GM23338 (cell line): Measurements from ENCODE around the gene CA4. TPM values are rescaled to one million over a fixed set of nuclear protein-coding genes. Genes with fewer than 3 reads are reported as not detected.

Experiments
- ATAC-seq: fragments of 200-7000 bp; cut with Tn5 transposase; 3 replicates; pipeline ENCODE4 v1.9.1; 2020
- DNase-seq: peaks from one replicate; pipeline ENCODE4 v3.0.0-alpha.2; 2015; ENCODE audit warnings: low spot score
- H2AFZ ChIP-seq: fragments of 200-600 bp; sonication (generic); 2 replicates; pipeline ENCODE4 v1.8.0; 2016; ENCODE audit warnings: antibody characterized with exemption, mild to moderate bottlenecking, moderate library complexity
- H3F3A ChIP-seq: fragments of 200-600 bp; sonication (generic); replicated peaks from 2 replicates; pipeline ENCODE4 v1.8.0; 2017; ENCODE audit warnings: antibody characterized with exemption, mixed run types, low read depth
- H3K27ac ChIP-seq: fragments of 200-600 bp; sonication (generic); 2 replicates; pipeline ENCODE4 v1.6.1; 2016; ENCODE audit warnings: low read depth
- H3K27me3 ChIP-seq: fragments of 200-600 bp; sonication (generic); 2 replicates; pipeline ENCODE4 v1.8.0; 2016; ENCODE audit warnings: mild to moderate bottlenecking, mixed run types, moderate library complexity; ENCODE audit not compliant: insufficient read depth
- H3K36me3 ChIP-seq: fragments of 200-600 bp; sonication (generic); 2 replicates; pipeline ENCODE4 v1.8.0; 2016; ENCODE audit warnings: mild to moderate bottlenecking; ENCODE audit not compliant: insufficient read depth
- H3K4me1 ChIP-seq: fragments of 200-600 bp; sonication (generic); 2 replicates; pipeline ENCODE4 v1.8.0; 2016; ENCODE audit warnings: mild to moderate bottlenecking, moderate library complexity; ENCODE audit not compliant: insufficient read depth
- H3K4me2 ChIP-seq: fragments of 200-600 bp; sonication (generic); 2 replicates; pipeline ENCODE4 v1.7.1; 2017; ENCODE audit warnings: mixed run types
- H3K4me3 ChIP-seq: fragments of 200-600 bp; sonication (generic); 2 replicates; pipeline ENCODE4 v1.6.1; 2016; ENCODE audit warnings: mixed run types
- H3K79me2 ChIP-seq: fragments of 200-600 bp; sonication (generic); replicated peaks from 2 replicates; pipeline ENCODE4 v1.8.0; 2017; ENCODE audit warnings: mild to moderate bottlenecking; ENCODE audit not compliant: insufficient read depth
- H3K9me2 ChIP-seq: fragments of 200-600 bp; sonication (generic); 2 replicates; pipeline ENCODE4 v1.8.0; 2017; ENCODE audit not compliant: insufficient read depth
- H4K20me1 ChIP-seq: fragments of 200-600 bp; sonication (generic); replicated peaks from 2 replicates; pipeline ENCODE4 v1.8.0; 2017; ENCODE audit warnings: mild to moderate bottlenecking; ENCODE audit not compliant: insufficient read depth
- H3K27ac Mint-ChIP-seq: 2 replicates; pipeline ENCODE4 v1.8.0; 2020; ENCODE audit warnings: inconsistent platforms, mild to moderate bottlenecking, moderate library complexity, mixed read lengths
- H3K27me3 Mint-ChIP-seq: 3 replicates; pipeline ENCODE4 v1.8.0; 2022; ENCODE audit warnings: low read depth, mild to moderate bottlenecking, moderate library complexity, mixed read lengths, inconsistent platforms; ENCODE audit not compliant: insufficient read depth, poor library complexity
- H3K36me3 Mint-ChIP-seq: 3 replicates; pipeline ENCODE4 v1.8.0; 2021; ENCODE audit warnings: low read depth, mild to moderate bottlenecking, inconsistent platforms, moderate library complexity, mixed read lengths
- H3K4me1 Mint-ChIP-seq: 3 replicates; pipeline ENCODE4 v1.8.0; 2020; ENCODE audit warnings: mild to moderate bottlenecking, inconsistent platforms, mixed read lengths
- H3K4me3 Mint-ChIP-seq: 3 replicates; pipeline ENCODE4 v1.8.0; 2021; ENCODE audit warnings: moderate library complexity, mild to moderate bottlenecking, inconsistent platforms, mixed read lengths
- H3K9me3 Mint-ChIP-seq: 3 replicates; pipeline ENCODE4 v1.8.0; 2020; ENCODE audit warnings: moderate library complexity, mild to moderate bottlenecking, inconsistent platforms, mixed read lengths
- CREB1 ChIP-seq: fragments of 250-450 bp; sonication (Bioruptor Pico); IDR thresholded peaks from 2 replicates; pipeline ENCODE4 v1.5.0; 2020; ENCODE audit warnings: low read depth, mild to moderate bottlenecking, moderate library complexity
- NANOG ChIP-seq: IDR thresholded peaks from 2 replicates; pipeline ENCODE4 v1.6.1; 2016; ENCODE audit warnings: antibody characterized with exemption, borderline replicate concordance
- POLR2AphosphoS5 ChIP-seq: IDR thresholded peaks from 2 replicates; pipeline ENCODE4 v1.6.1; 2016; ENCODE audit warnings: antibody characterized with exemption, low read depth
- STAT1 ChIP-seq: IDR thresholded peaks from one replicate; pipeline ENCODE4 v1.6.1; 2016; ENCODE audit warnings: antibody characterized with exemption; ENCODE audit not compliant: unreplicated experiment
- ZNF114 ChIP-seq: fragments of 250-450 bp; sonication (Bioruptor Pico); IDR thresholded peaks from 2 replicates; pipeline ENCODE4 v1.5.0; 2020; ENCODE audit warnings: mild to moderate bottlenecking, moderate library complexity
- ZNF331 ChIP-seq: fragments of 250-450 bp; sonication (Bioruptor Pico); IDR thresholded peaks from 2 replicates; pipeline ENCODE4 v1.5.0; 2020; ENCODE audit warnings: low read depth, mild to moderate bottlenecking, moderate library complexity
- polyA plus RNA-seq: library from polyadenylated mRNA; unstranded; fragments of >200 nt; fragmentation: Nextera tagmentation; extraction: Ambion mirVana; gene quantifications from 2 replicates; pipeline ENCODE4 v1.2.1, GENCODE V29; 2016
- total RNA-seq: library from RNA; depleted of rRNA; stranded (reverse); fragments of >200 nt; shearing (Covaris generic); gene quantifications from 2 replicates; pipeline ENCODE4 v1.2.3, GENCODE V29; 2014
- TF ChIP-seq, protein P1 (sequence below), 2 experiments: fragments of 200-600 bp in 1 of 2; sonication (generic) in 1 of 2; conservative IDR thresholded peaks; 2 replicates each; pipeline versions ENCODE4 v1.5.1 to v1.6.1; 2016 to 2017; ENCODE audit warnings: antibody characterized with exemption in 2 of 2, low read depth in 2 of 2, mild to moderate bottlenecking in 2 of 2, moderate library complexity in 1 of 2
- TF ChIP-seq, protein P2 (sequence below): IDR thresholded peaks from 2 replicates; pipeline ENCODE4 v1.6.1; 2016; ENCODE audit warnings: antibody characterized with exemption
- TF ChIP-seq, protein P3 (sequence below): IDR thresholded peaks from one replicate; pipeline ENCODE4 v1.6.1; 2018; ENCODE audit warnings: antibody characterized with exemption; ENCODE audit not compliant: unreplicated experiment

CA4 gene
- total and polyA plus RNA-seq, 2 experiments from 2014 or later: 7.6 to 8.2 TPM

DNA sequence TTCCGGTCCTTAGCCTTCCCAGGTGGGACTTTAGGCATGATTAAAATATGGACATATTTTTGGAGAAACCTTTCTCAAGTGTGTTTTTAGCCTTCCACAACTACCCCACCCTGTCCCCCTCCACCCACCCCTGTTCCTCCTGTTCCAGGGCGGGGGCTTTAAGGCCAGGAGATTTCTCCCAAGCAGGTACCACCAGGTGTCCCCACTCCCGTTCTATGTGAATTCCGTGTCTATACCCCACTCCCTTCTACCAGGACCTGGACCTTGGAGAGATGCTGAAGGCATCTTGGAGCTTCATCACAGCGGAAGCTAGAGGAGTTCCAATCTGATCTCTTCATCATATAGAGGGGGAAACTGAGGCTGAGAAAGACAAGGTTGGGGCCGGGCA, 9.7 kb downstream of the CA4 start:
- Mint-ChIP-seq H3K36me3 (no peaks in the 10 kb centered on the region), H3K9me3 (no peaks in the 10 kb centered on the region; the same call in 2 of the 3 replicates), H3K27me3 (peaks cover 34% of the 10 kb centered on the region), H3K4me1 (peaks cover 69% of the 10 kb centered on the region), H3K4me3 (no peak overlapping the region), H3K27ac (no peak overlapping the region)
- H3K79me2 ChIP-seq: no peaks in the 10 kb centered on the region
- H3K36me3 ChIP-seq: no peaks in the 10 kb centered on the region
- peaks cover 64% of the 10 kb centered on the region for H3K4me1 ChIP-seq
- peak overlapping the region; percentile 38; the same call in 1 of the 2 replicates for H3K4me3 ChIP-seq
- no peak for TF ChIP-seq ZNF114 (CRISPR knock-in tag)
- TF ChIP-seq, protein P1, sequence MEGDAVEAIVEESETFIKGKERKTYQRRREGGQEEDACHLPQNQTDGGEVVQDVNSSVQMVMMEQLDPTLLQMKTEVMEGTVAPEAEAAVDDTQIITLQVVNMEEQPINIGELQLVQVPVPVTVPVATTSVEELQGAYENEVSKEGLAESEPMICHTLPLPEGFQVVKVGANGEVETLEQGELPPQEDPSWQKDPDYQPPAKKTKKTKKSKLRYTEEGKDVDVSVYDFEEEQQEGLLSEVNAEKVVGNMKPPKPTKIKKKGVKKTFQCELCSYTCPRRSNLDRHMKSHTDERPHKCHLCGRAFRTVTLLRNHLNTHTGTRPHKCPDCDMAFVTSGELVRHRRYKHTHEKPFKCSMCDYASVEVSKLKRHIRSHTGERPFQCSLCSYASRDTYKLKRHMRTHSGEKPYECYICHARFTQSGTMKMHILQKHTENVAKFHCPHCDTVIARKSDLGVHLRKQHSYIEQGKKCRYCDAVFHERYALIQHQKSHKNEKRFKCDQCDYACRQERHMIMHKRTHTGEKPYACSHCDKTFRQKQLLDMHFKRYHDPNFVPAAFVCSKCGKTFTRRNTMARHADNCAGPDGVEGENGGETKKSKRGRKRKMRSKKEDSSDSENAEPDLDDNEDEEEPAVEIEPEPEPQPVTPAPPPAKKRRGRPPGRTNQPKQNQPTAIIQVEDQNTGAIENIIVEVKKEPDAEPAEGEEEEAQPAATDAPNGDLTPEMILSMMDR (conservative IDR thresholded peaks at IDR 0.05; ENCODE audit: low read depth in 2 of 2): peak in 1 of 2 experiments; percentile 40; a peak in 2 of 4 replicates
- no peaks in the 10 kb centered on the region for H3K9me2 ChIP-seq
- DNase-seq (no peak), ATAC-seq (no peak; the same call in 2 of the 3 replicates)
- peak overlapping the region; percentile 73 for H3K4me2 ChIP-seq
- no peak overlapping the region for H2AFZ ChIP-seq
- H4K20me1 ChIP-seq: no peaks in the 10 kb centered on the region
- peaks cover 18% of the 10 kb centered on the region for H3F3A ChIP-seq
- H3K27ac ChIP-seq: no peak overlapping the region
- no peaks in the 10 kb centered on the region for H3K27me3 ChIP-seq

DNA sequence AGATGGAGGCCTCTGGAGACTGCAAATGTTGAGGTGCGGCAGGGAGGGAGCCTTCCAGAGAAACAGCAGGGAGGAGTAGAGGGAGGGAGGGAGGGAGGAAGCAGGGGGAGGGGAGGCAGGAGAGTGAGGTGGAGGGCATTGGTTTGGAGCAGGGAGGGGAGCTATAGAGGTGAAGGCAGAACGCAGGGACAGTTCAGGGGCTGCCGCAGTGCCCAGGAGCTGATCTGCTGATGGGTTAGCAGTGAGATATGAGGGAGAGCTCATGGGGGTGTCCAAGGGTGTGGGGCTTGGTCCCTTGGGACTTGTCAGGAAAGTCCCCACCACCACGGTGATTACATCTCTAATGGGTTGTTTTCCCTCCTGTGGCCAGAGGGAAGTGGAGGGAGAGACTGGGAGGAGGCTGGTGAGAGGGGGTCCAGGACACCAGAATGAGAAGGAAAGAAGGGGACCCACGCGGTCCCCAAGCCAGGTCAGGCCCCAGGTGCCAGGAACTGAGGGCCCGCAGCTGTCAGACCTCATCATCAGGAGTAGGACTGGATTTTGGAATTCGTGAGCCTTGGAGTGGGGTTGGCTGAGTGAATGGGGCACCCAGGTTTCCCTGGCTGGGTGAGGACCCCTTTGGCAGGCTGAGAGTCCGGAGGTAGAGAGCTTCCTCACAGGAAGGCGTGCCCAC, 11.2 kb downstream of the CA4 start:
- Histone ChIP-seq H3K27ac (no peak overlapping the region), H3K4me1 (peaks cover 61% of the 10 kb centered on the region), H3K9me2 (no peaks in the 10 kb centered on the region), H2AFZ (no peak overlapping the region), H3K36me3 (no peaks in the 10 kb centered on the region), H3K4me3 (peak overlapping the region; percentile 37), H3K27me3 (no peaks in the 10 kb centered on the region), H3F3A (peaks cover 20% of the 10 kb centered on the region), H3K4me2 (peak overlapping the region; percentile 74), H3K79me2 (no peaks in the 10 kb centered on the region), H4K20me1 (no peaks in the 10 kb centered on the region)
- peaks cover 66% of the 10 kb centered on the region for H3K4me1 Mint-ChIP-seq
- H3K9me3 Mint-ChIP-seq: no peaks in the 10 kb centered on the region; the same call in 2 of the 3 replicates
- peaks cover 39% of the 10 kb centered on the region for H3K27me3 Mint-ChIP-seq
- ATAC-seq (no peak; the same call in 2 of the 3 replicates), DNase-seq (peak; percentile 70)
- H3K4me3 Mint-ChIP-seq: peak overlapping the region; percentile 47; the same call in 1 of the 3 replicates
- H3K36me3 Mint-ChIP-seq: no peaks in the 10 kb centered on the region
- TF ChIP-seq, protein P1 (conservative IDR thresholded peaks at IDR 0.05; ENCODE audit: low read depth in 2 of 2): no peak
- no peak for TF ChIP-seq CREB1 (CRISPR knock-in tag)
- TF ChIP-seq STAT1: no peak
- no peak for TF ChIP-seq ZNF331 (CRISPR knock-in tag)
- TF ChIP-seq, protein P2, sequence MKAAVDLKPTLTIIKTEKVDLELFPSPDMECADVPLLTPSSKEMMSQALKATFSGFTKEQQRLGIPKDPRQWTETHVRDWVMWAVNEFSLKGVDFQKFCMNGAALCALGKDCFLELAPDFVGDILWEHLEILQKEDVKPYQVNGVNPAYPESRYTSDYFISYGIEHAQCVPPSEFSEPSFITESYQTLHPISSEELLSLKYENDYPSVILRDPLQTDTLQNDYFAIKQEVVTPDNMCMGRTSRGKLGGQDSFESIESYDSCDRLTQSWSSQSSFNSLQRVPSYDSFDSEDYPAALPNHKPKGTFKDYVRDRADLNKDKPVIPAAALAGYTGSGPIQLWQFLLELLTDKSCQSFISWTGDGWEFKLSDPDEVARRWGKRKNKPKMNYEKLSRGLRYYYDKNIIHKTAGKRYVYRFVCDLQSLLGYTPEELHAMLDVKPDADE: no peak
- TF ChIP-seq POLR2AphosphoS5: no peak
- TF ChIP-seq, protein P3, sequence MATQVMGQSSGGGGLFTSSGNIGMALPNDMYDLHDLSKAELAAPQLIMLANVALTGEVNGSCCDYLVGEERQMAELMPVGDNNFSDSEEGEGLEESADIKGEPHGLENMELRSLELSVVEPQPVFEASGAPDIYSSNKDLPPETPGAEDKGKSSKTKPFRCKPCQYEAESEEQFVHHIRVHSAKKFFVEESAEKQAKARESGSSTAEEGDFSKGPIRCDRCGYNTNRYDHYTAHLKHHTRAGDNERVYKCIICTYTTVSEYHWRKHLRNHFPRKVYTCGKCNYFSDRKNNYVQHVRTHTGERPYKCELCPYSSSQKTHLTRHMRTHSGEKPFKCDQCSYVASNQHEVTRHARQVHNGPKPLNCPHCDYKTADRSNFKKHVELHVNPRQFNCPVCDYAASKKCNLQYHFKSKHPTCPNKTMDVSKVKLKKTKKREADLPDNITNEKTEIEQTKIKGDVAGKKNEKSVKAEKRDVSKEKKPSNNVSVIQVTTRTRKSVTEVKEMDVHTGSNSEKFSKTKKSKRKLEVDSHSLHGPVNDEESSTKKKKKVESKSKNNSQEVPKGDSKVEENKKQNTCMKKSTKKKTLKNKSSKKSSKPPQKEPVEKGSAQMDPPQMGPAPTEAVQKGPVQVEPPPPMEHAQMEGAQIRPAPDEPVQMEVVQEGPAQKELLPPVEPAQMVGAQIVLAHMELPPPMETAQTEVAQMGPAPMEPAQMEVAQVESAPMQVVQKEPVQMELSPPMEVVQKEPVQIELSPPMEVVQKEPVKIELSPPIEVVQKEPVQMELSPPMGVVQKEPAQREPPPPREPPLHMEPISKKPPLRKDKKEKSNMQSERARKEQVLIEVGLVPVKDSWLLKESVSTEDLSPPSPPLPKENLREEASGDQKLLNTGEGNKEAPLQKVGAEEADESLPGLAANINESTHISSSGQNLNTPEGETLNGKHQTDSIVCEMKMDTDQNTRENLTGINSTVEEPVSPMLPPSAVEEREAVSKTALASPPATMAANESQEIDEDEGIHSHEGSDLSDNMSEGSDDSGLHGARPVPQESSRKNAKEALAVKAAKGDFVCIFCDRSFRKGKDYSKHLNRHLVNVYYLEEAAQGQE: no peak
- TF ChIP-seq NANOG: no peak
- no peak for TF ChIP-seq ZNF114 (CRISPR knock-in tag)
- H3K27ac Mint-ChIP-seq: 0 out of 2 replicates have a peak overlapping the region, but pooled peaks have one; percentile 62
